ENCODE results near the gene CEP57L1. TPM values are rescaled to one million over a fixed set of nuclear protein-coding genes. Genes with fewer than 3 reads are reported as not detected.
"Not testable (repeated sequence)": the region's sequence is repeated elsewhere in the genome, so short reads cannot be mapped to it uniquely, and the experiment has no call there.

Gene CEP57L1
- total RNA-seq, 2 donors from 2014 or later: 10.1 to 50.1 TPM

DNA sequence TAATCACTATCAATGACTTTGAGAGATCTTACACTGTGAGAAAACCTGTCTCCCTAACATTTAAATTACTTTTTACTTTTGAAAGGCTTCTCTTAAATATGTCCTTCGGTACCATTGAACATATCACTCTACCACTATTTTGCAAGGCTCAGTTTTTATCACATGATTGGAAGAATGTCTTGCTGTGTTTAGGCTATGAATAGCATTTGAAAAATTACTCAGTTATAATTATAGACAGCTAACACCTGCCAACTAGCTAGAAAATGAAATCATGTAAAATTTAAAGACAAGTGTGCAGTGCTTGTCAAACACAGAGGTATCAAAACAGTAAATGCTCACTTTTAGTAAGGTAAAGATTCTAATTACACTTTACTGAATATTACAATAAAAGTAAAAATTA is 11.7 kb upstream of the CEP57L1 start:
- H3K36me3 ChIP-seq (replicated peaks in 1 of 2; ENCODE audit: insufficient read depth in 1 of 2, low read depth in 2 of 2): no peaks in the 10 kb centered on the region
- no peaks in the 10 kb centered on the region for H3K27me3 ChIP-seq
- H3K9me3 ChIP-seq: no peaks in the 10 kb centered on the region
- intact Hi-C loops (cut with DNase I): no loop called here
- H3K4me3 ChIP-seq: no peak overlapping the region
- no peak overlapping the region for H3K27ac ChIP-seq
- TF ChIP-seq POLR2A (IDR thresholded peaks at IDR 0.05): no peak
- TF ChIP-seq, protein P1, sequence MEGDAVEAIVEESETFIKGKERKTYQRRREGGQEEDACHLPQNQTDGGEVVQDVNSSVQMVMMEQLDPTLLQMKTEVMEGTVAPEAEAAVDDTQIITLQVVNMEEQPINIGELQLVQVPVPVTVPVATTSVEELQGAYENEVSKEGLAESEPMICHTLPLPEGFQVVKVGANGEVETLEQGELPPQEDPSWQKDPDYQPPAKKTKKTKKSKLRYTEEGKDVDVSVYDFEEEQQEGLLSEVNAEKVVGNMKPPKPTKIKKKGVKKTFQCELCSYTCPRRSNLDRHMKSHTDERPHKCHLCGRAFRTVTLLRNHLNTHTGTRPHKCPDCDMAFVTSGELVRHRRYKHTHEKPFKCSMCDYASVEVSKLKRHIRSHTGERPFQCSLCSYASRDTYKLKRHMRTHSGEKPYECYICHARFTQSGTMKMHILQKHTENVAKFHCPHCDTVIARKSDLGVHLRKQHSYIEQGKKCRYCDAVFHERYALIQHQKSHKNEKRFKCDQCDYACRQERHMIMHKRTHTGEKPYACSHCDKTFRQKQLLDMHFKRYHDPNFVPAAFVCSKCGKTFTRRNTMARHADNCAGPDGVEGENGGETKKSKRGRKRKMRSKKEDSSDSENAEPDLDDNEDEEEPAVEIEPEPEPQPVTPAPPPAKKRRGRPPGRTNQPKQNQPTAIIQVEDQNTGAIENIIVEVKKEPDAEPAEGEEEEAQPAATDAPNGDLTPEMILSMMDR (IDR thresholded peaks at IDR 0.05): no peak
- DNase-seq (no peak), ATAC-seq (no peak)
- 90 to 94% methylated on average over 1 of the region's 1 CpG for WGBS, 2 donors
- H3K4me1 ChIP-seq: no peaks in the 10 kb centered on the region

DNA sequence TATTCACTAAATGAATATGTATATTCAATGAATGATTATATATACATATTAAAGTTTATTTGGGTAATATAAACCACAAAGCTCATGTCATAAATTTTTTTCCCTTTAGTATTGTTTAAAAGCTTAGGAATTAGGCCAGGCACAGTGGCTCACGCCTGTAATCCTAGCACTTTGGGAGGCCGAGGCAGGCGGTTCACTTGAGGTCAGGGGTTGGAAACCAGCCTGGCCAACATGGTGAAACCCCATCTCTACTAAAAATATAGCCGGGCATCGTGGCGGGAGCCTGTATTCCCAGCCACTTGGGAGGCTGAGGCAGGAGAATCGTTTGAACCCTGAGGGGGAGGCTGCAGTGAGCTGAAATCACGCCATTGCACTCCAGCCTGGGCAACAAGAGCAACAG is 11.2 kb upstream of the CEP57L1 start:
- WGBS, 2 donors: 93 to 94% methylated on average over 8 of the region's 8 CpGs
- ATAC-seq; H3K9me3 ChIP-seq; intact Hi-C loops (cut with DNase I); H3K36me3 ChIP-seq (replicated peaks in 1 of 2; ENCODE audit: insufficient read depth in 1 of 2, low read depth in 2 of 2); H3K27me3 ChIP-seq; H3K27ac ChIP-seq; DNase-seq; H3K4me3 ChIP-seq; H3K4me1 ChIP-seq: not testable (repeated sequence)

DNA sequence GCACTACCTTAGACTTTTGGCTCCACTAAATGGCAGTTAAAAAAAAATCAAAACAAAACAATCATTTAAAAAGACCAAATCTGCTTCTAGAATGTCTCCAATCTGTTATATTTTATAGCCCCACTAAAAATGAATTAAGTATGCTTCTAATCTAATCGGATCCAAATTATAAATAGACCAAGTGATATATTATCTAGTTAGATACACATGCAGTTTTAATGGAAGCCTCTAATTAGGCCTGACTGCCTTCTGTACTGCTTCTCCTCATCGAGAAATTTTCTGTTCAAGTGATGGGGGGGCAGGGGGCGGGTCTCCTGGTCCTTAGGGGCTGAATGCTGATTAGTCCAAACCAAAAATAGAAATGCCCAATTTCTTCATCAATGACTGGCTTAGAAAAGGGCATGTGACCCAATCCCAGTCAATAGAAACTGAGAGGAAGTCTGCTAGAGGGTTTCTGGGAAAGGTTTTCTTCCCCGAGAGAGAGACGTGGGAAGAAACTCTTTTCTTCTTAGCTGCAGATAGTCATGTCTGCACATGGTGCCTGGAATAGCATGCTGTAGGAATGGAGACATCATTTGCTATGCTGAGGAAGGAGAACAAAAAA is 7.5 kb upstream of the CEP57L1 start:
- H3K4me3 ChIP-seq: no peak overlapping the region
- H3K27me3 ChIP-seq: no peaks in the 10 kb centered on the region
- no peak for DNase-seq
- no peak for ATAC-seq
- 57 to 74% methylated on average over 5 of the region's 5 CpGs for WGBS, 2 donors
- TF ChIP-seq POLR2A (IDR thresholded peaks at IDR 0.05): no peak
- TF ChIP-seq, protein P1 (IDR thresholded peaks at IDR 0.05): no peak
- H3K36me3 ChIP-seq (replicated peaks in 1 of 2; ENCODE audit: insufficient read depth in 1 of 2, low read depth in 2 of 2): no peaks in the 10 kb centered on the region
- H3K9me3 ChIP-seq: no peaks in the 10 kb centered on the region
- no peak overlapping the region for H3K27ac ChIP-seq
- peaks cover 27% of the 10 kb centered on the region for H3K4me1 ChIP-seq
- intact Hi-C loops (cut with DNase I): no loop called here

DNA sequence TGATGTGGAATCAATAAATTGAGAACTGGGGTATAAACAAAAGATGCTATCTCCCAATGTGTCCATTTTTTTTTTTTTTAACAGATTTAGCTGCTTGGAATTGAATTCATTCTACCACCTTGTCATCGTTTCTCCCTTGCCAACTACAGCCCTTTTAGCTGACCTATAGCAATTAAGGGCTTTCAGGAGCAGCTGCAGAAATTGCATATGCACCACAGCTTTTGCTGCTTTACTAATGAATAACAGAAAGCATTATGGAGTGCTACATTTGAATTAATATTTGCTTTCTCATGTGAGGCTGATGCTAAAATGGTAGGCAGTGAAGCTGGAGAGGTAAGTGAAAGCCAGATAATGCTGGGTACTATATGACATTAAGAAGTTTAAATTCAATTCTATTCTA is 6.3 kb upstream of the CEP57L1 start:
- WGBS, 2 donors: 78 to 80% methylated on average over 1 of the region's 1 CpG
- Histone ChIP-seq H3K4me1 (peaks cover 27% of the 10 kb centered on the region), H3K27me3 (no peaks in the 10 kb centered on the region), H3K9me3 (no peaks in the 10 kb centered on the region), H3K27ac (no peak overlapping the region), H3K36me3 (replicated peaks in 1 of 2; ENCODE audit: insufficient read depth in 1 of 2, low read depth in 2 of 2) (no peaks in the 10 kb centered on the region), H3K4me3 (no peak overlapping the region)
- DNase-seq (no peak), ATAC-seq (no peak)
- no peak for TF ChIP-seq POLR2A (IDR thresholded peaks at IDR 0.05)
- TF ChIP-seq, protein P1 (IDR thresholded peaks at IDR 0.05): no peak
- intact Hi-C loops (cut with DNase I): no loop called here

DNA sequence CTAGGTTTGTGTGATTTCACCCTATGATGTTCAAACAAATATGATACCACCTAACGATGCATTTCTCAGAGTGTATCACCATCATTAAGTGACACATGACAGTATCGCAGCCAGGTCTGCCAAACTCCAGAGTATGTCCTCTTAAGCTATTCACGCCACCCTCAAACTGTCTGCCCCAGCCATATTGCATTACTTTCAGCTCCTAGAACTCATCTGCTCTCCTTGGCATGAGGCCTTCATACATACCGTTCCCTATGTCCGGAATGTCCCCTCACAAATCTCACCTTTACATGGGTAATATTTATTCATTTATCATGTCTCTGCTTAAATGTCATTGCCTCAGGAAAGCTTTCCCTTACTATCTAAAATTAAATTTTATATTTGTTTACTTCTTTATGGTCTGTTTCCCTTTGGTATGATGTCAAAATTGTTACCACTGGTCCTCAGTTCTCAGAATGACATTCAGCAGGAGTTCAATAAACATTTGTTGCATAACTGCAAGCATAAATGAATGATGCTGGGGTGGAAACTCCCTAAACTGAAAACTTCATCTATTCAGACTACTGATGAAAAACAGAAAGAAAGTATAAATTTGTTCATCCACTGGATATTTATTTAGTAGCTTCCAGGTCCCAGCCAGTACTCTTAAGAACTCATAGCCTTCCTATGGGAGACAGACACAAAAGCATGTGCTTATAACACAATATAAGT is 3.8 kb upstream of the CEP57L1 start:
- no peaks in the 10 kb centered on the region for H3K9me3 ChIP-seq
- H3K4me1 ChIP-seq: peaks cover 34% of the 10 kb centered on the region
- no peak for ATAC-seq
- intact Hi-C loops (cut with DNase I): no loop called here
- H3K36me3 ChIP-seq (replicated peaks in 1 of 2; ENCODE audit: insufficient read depth in 1 of 2, low read depth in 2 of 2): no peaks in the 10 kb centered on the region
- H3K4me3 ChIP-seq: no peak overlapping the region
- DNase-seq: no peak
- TF ChIP-seq, protein P1 (IDR thresholded peaks at IDR 0.05): no peak
- TF ChIP-seq POLR2A (IDR thresholded peaks at IDR 0.05): no peak
- no peaks in the 10 kb centered on the region for H3K27me3 ChIP-seq
- no peak overlapping the region for H3K27ac ChIP-seq
- 91 to 92% methylated on average over 5 of the region's 5 CpGs for WGBS, 2 donors

Data from body of pancreas (tissue), 4 donors.